Spleen (tissue), 11 donors: ENCODE data around the gene MYOM3. TPM values are rescaled to one million over a fixed set of nuclear protein-coding genes. Genes with fewer than 3 reads are reported as not detected.

ENCODE experiments used
- DNase-seq: peaks from one replicate; pipeline ENCODE4 v3.0.0-alpha.2; 2020
- H3K27ac ChIP-seq, 8 donors: fragments of 200-600 bp; sonication (generic) in 7 of 8; 1 replicate in 4 of 8; 2 replicates in 4 of 8; pipeline versions ENCODE4 v1.5.0 to v1.8.0; 2016 to 2021; ENCODE audit warnings: inconsistent platforms in 4 of 8, mild to moderate bottlenecking in 4 of 8, moderate library complexity in 1 of 8
- H3K27me3 ChIP-seq, 7 donors: fragments of 200-600 bp; sonication (generic) in 6 of 7; replicated peaks in 1 of 7; 1 replicate in 4 of 7; 2 replicates in 3 of 7; pipeline versions ENCODE4 v1.5.0 to v1.8.0; 2016 to 2021; ENCODE audit warnings: inconsistent platforms in 3 of 7, mild to moderate bottlenecking in 1 of 7
- H3K36me3 ChIP-seq, 6 donors: fragments of 200-600 bp; sonication (generic) in 5 of 6; 1 replicate in 4 of 6; 2 replicates in 2 of 6; pipeline versions ENCODE4 v1.5.0 to v1.8.0; 2016 to 2021; ENCODE audit warnings: inconsistent platforms in 2 of 6
- H3K4me1 ChIP-seq, 6 donors: fragments of 200-600 bp; sonication (generic) in 5 of 6; 1 replicate in 3 of 6; 2 replicates in 3 of 6; pipeline versions ENCODE4 v1.5.0 to v1.8.0; 2016 to 2021; ENCODE audit warnings: inconsistent platforms in 3 of 6
- H3K4me3 ChIP-seq, 8 donors: fragments of 200-600 bp; sonication (generic) in 7 of 8; 1 replicate in 4 of 8; 2 replicates in 4 of 8; pipeline versions ENCODE4 v1.5.0 to v1.8.0; 2016 to 2021; ENCODE audit warnings: inconsistent platforms in 4 of 8, mild to moderate bottlenecking in 4 of 8, moderate library complexity in 2 of 8
- H3K9me3 ChIP-seq, 8 donors: fragments of 200-600 bp; sonication (generic) in 7 of 8; 1 replicate in 4 of 8; 2 replicates in 4 of 8; pipeline versions ENCODE4 v1.5.0 to v1.8.0; 2016 to 2021; ENCODE audit warnings: inconsistent platforms in 4 of 8
- POLR2A ChIP-seq, 3 donors: fragments of 450-650 bp; IDR thresholded peaks; one replicate each; pipeline ENCODE4 v1.5.1; 2017; ENCODE audit warnings: antibody characterized with exemption in 3 of 3, mild to moderate bottlenecking in 1 of 3
- POLR2AphosphoS5 ChIP-seq, 3 donors: sonication (generic); formaldehyde crosslinking; IDR thresholded peaks; one replicate each; pipeline ENCODE4 v1.5.1; 2017; ENCODE audit warnings: antibody characterized with exemption in 3 of 3
- WGBS, 5 donors: extraction: QIAGEN DNeasy Blood & Tissue Kit in 3 of 5; methylation state at CpG; one replicate each; pipeline versions ENCODE4 v1.1.5 to v1.1.7; 2013 to 2018; 5-methylcytosine and 5-hydroxymethylcytosine counted together
- intact Hi-C: fragments of 100-400 bp; cut with DNase I; formaldehyde crosslinking; loops from one replicate; pipeline ENCODE4 v1.15.0; 2023; ENCODE audit warnings: low total_unique reads
- polyA plus RNA-seq, 3 donors: library from polyadenylated mRNA; stranded (reverse); fragments of 200-250 nt; gene quantifications; one replicate each; pipeline ENCODE4 v1.2.1, GENCODE V29; 2013
- total RNA-seq, 7 donors: library from RNA; depleted of rRNA in 3 of 7; stranded (reverse); fragments of >200 nt in 3 of 7; fragmentation: NEBNext Ultra II Directional in 4 of 7; extraction: Animal tissue kit (Norgen Biotek cat#: 25700) in 4 of 7; gene quantifications; one replicate each; pipeline versions ENCODE4 v1.1.0 to v1.2.1, GENCODE V29; 2016 to 2021
- TF ChIP-seq, protein P1 (sequence below), 11 experiments: fragments of 200-600 bp in 7 of 11; fragments of 450-650 bp in 4 of 11; sonication (generic) in 4 of 11; IDR thresholded peaks in 8 of 11; conservative IDR thresholded peaks in 3 of 11; 1 replicate in 7 of 11; 2 replicates in 4 of 11; pipeline versions ENCODE4 v1.4.0 to v1.8.0; 2016 to 2021; ENCODE audit warnings: antibody characterized with exemption in 11 of 11, inconsistent platforms in 4 of 11, mild to moderate bottlenecking in 1 of 11
- donor health status: healthy with polysubstance abuse.
- donor health status: DM: no; HTN: no; CAD: no; lungs with moderate emphysema.
- donor health status: DM: no; HTN: no; CAD: no.
- donor health status: Bipolar disorder and iron deficiency.
- donor health status: healthy.
- donor health status: DM: no; HTN: no; CAD: no.
- donor health status: DM: yes; HTN: yes; CAD: no.

Gene MYOM3
- total and polyA plus RNA-seq, 10 donors: 0.02 to 0.06 (median 0.06) TPM; not detected in 7

- no peak overlapping the region for H3K4me3 ChIP-seq
- H3K27ac ChIP-seq: no peak overlapping the region
- intact Hi-C loops: no loop called here
- TF ChIP-seq POLR2AphosphoS5 (IDR thresholded peaks at IDR 0.05) (no peak), POLR2A (IDR thresholded peaks at IDR 0.05) (no peak)
- no peaks in the 10 kb centered on the region for H3K36me3 ChIP-seq
- DNase-seq: no peak
- no peaks in the 10 kb centered on the region for H3K4me1 ChIP-seq
- H3K27me3 ChIP-seq: peaks cover 0 to 10% (median 0%) of the 10 kb centered on the region in 7 donors
- H3K9me3 ChIP-seq: no peaks in the 10 kb centered on the region
- 76 to 87% (median 83%) methylated on average over 10 to 12 of the region's 12 CpGs for WGBS, 5 donors
Observed at GRCh38 chr1:24098943-24099638, 12.8 kb downstream of the MYOM3 start.

DNA sequence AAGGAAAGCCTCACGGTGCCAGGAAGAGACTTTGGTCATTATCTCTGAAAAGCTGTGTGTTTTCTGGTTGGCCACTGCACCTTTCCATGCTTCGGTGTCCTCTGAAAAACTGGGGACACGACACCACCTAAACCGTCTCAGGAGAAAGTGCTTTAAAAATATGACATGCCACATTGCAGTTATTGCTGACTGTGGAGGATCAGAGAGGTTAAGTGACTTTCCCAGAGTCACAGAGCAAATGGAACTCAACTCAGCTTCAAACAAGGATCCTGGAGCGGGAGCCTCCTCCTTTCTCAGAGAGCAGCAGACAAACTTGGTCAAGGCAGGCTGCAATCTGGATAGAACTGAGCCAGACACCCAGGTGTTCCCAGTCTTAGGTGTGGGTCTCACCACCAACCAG is 13.8 kb downstream of the MYOM3 start:
- 89 to 94% (median 90%) methylated on average over 5 of the region's 5 CpGs for WGBS, 5 donors
- intact Hi-C loops: no loop called here
- Histone ChIP-seq H3K9me3 (no peaks in the 10 kb centered on the region), H3K27ac (no peak overlapping the region), H3K4me1 (no peaks in the 10 kb centered on the region), H3K4me3 (no peak overlapping the region), H3K36me3 (no peaks in the 10 kb centered on the region), H3K27me3 (peaks cover 0 to 10% (median 0%) of the 10 kb centered on the region in 7 donors)
- no peak for DNase-seq
- TF ChIP-seq POLR2A (IDR thresholded peaks at IDR 0.05) (no peak), POLR2AphosphoS5 (IDR thresholded peaks at IDR 0.05) (no peak)
- TF ChIP-seq, protein P1, sequence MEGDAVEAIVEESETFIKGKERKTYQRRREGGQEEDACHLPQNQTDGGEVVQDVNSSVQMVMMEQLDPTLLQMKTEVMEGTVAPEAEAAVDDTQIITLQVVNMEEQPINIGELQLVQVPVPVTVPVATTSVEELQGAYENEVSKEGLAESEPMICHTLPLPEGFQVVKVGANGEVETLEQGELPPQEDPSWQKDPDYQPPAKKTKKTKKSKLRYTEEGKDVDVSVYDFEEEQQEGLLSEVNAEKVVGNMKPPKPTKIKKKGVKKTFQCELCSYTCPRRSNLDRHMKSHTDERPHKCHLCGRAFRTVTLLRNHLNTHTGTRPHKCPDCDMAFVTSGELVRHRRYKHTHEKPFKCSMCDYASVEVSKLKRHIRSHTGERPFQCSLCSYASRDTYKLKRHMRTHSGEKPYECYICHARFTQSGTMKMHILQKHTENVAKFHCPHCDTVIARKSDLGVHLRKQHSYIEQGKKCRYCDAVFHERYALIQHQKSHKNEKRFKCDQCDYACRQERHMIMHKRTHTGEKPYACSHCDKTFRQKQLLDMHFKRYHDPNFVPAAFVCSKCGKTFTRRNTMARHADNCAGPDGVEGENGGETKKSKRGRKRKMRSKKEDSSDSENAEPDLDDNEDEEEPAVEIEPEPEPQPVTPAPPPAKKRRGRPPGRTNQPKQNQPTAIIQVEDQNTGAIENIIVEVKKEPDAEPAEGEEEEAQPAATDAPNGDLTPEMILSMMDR (IDR thresholded peaks at IDR 0.05 in 8 of 11, conservative IDR thresholded peaks at IDR 0.05 in 3 of 11): no peak

DNA sequence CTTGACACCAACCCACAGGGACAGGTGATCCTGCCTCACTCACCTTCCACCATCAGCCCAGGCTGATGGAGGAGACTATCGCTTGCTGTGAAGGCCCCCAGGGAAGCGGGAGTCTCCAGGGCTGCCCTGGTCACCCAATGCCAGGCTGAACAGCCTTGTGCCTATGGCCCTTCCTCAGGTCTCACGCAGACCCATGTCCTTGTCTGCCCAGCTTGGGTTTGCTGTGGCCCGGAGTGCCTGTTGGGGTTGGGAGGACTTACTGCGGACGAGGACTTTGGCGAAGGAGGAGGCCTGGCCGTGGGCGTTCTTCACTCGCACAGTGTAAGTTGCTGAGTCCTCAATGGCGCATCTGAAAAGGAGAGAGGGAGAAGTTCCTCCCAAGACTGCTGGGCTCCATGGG is 14.3 kb downstream of the MYOM3 start:
- Histone ChIP-seq H3K4me1 (no peaks in the 10 kb centered on the region), H3K9me3 (no peaks in the 10 kb centered on the region), H3K27ac (no peak overlapping the region), H3K36me3 (no peaks in the 10 kb centered on the region), H3K4me3 (no peak overlapping the region), H3K27me3 (peaks cover 0 to 12% (median 0%) of the 10 kb centered on the region in 7 donors)
- intact Hi-C loops: no loop called here
- no peak for DNase-seq
- 85 to 94% (median 90%) methylated on average over 11 of the region's 11 CpGs for WGBS, 5 donors
- TF ChIP-seq, protein P1 (IDR thresholded peaks at IDR 0.05 in 8 of 11, conservative IDR thresholded peaks at IDR 0.05 in 3 of 11): no peak
- TF ChIP-seq POLR2A (IDR thresholded peaks at IDR 0.05) (no peak), POLR2AphosphoS5 (IDR thresholded peaks at IDR 0.05) (no peak)

DNA sequence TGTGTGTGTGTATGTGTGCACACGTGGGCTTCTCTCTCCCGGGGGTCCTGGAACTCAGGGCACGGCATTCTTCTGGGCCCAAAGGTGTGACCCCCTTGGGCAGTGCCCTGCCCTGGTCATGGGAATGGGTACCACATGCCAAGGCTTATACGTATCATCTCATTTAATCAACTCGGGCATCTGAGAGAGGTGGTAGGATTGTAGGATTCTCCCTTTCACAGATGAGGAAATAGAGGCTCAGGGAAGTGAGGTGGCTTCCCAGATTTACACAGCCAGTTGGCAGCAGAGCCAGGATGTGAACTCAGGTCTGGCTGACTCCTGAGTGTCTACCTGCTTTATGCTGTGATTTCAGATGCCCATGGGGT is 15.2 kb downstream of the MYOM3 start:
- 80 to 96% (median 90%) methylated on average over 5 of the region's 5 CpGs for WGBS, 5 donors
- H3K27ac ChIP-seq: no peak overlapping the region
- peaks cover 0 to 17% (median 0%) of the 10 kb centered on the region in 7 donors for H3K27me3 ChIP-seq
- intact Hi-C loops: no loop called here
- no peak for DNase-seq
- TF ChIP-seq POLR2AphosphoS5 (IDR thresholded peaks at IDR 0.05) (no peak), POLR2A (IDR thresholded peaks at IDR 0.05) (no peak)
- TF ChIP-seq, protein P1 (IDR thresholded peaks at IDR 0.05 in 8 of 11, conservative IDR thresholded peaks at IDR 0.05 in 3 of 11): no peak
- H3K36me3 ChIP-seq: no peaks in the 10 kb centered on the region
- H3K9me3 ChIP-seq: no peaks in the 10 kb centered on the region
- H3K4me3 ChIP-seq: no peak overlapping the region
- no peaks in the 10 kb centered on the region for H3K4me1 ChIP-seq
